ENCODE results near the gene EXO1. TPM values are rescaled to one million over a fixed set of nuclear protein-coding genes. Genes with fewer than 3 reads are reported as not detected.
A peak's percentile ranks its signal among the peaks of the same experiment; 100 is the strongest.
"Not testable (repeated sequence)": the region's sequence is repeated elsewhere in the genome, so short reads cannot be mapped to it uniquely, and the experiment has no call there.

The EXO1 gene
- total RNA-seq, 2 donors from 2014 or later, result 0.16 TPM; not detected in 1

GRCh38 chr1:241848686-241849344, 811 bp downstream of the EXO1 start:
- no peak for TF ChIP-seq CTCF (IDR thresholded peaks at IDR 0.05)
- DNase-seq (ENCODE audit: low spot score), result no peak
- Histone ChIP-seq H3K9me3 (no peaks in the 10 kb centered on the region), H3K27me3 (no peaks in the 10 kb centered on the region), H3K4me3 (peak overlapping the region in 1 of 2 donors; percentile 72), H3K4me1 (peaks cover 0 to 9% of the 10 kb centered on the region in 2 donors), H3K36me3 (no peaks in the 10 kb centered on the region), H3K27ac (no peak overlapping the region)

GRCh38 chr1:241849345-241849695, 1.3 kb downstream of the EXO1 start:
- TF ChIP-seq CTCF (IDR thresholded peaks at IDR 0.05), result no peak
- H3K4me1 ChIP-seq, result peaks cover 0 to 9% of the 10 kb centered on the region in 2 donors
- no peak overlapping the region for H3K27ac ChIP-seq
- no peaks in the 10 kb centered on the region for H3K36me3 ChIP-seq
- no peak overlapping the region for H3K4me3 ChIP-seq
- H3K9me3 ChIP-seq, result no peaks in the 10 kb centered on the region
- no peaks in the 10 kb centered on the region for H3K27me3 ChIP-seq
- DNase-seq (ENCODE audit: low spot score), result no peak

- not testable (repeated sequence) for H3K27ac ChIP-seq; H3K4me3 ChIP-seq; H3K9me3 ChIP-seq; DNase-seq (ENCODE audit: low spot score); H3K36me3 ChIP-seq; H3K27me3 ChIP-seq; H3K4me1 ChIP-seq
Observed at GRCh38 chr1:241855545-241856140, 7.6 kb downstream of the EXO1 start.

DNA sequence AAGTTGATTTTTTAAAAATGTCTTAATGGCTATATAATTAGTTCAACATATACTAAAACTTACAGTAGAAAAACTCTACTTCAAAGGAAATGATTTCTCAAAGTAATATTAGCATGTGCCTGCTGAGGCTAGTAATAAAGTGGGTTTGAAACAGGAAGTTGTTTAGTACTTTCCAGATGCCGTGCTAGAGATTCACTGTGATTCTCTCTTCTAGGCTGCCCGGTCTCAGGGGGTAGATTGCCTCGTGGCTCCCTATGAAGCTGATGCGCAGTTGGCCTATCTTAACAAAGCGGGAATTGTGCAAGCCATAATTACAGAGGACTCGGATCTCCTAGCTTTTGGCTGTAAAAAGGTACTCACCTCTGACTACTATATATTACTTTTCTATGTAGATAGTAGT, 9.1 kb downstream of the EXO1 start:
- Histone ChIP-seq H3K4me1 (no peaks in the 10 kb centered on the region), H3K27me3 (no peaks in the 10 kb centered on the region), H3K27ac (no peak overlapping the region), H3K4me3 (no peak overlapping the region), H3K9me3 (no peaks in the 10 kb centered on the region), H3K36me3 (no peaks in the 10 kb centered on the region)
- DNase-seq (ENCODE audit: low spot score), result no peak
- no peak for TF ChIP-seq CTCF (IDR thresholded peaks at IDR 0.05)

- Histone ChIP-seq H3K27me3 (no peaks in the 10 kb centered on the region), H3K9me3 (no peaks in the 10 kb centered on the region), H3K27ac (no peak overlapping the region), H3K4me1 (no peaks in the 10 kb centered on the region), H3K36me3 (no peaks in the 10 kb centered on the region), H3K4me3 (no peak overlapping the region)
- no peak for TF ChIP-seq CTCF (IDR thresholded peaks at IDR 0.05)
- no peak for DNase-seq (ENCODE audit: low spot score)
Observed at GRCh38 chr1:241860922-241861321, 12.9 kb downstream of the EXO1 start.

DNA sequence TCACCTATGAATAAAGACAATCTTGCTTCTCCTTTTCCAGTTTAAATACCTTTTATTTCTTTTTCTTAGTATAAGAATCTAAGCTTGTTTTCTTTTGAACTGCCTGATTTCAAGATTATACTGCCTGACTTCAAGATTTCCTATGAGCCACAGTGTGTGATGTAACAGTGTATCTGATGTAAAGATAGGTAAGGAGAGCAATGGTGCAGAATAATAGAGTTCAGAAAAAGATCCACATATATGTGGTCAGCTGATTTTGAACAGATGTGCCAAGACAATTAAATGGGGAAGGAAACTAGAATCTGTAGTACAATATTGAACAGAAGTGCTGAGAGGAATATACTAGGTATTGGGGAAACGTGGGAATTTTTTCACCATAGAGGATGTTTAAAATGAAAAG, 21.0 kb downstream of the EXO1 start:
- Histone ChIP-seq H3K36me3 (no peaks in the 10 kb centered on the region), H3K4me3 (no peak overlapping the region), H3K27me3 (no peaks in the 10 kb centered on the region), H3K4me1 (no peaks in the 10 kb centered on the region), H3K9me3 (no peaks in the 10 kb centered on the region), H3K27ac (no peak overlapping the region)
- no peak for DNase-seq (ENCODE audit: low spot score)
- TF ChIP-seq CTCF (IDR thresholded peaks at IDR 0.05), result no peak

All from right atrium auricular region (tissue), 2 donors.